NCI-H1694 treated with DMSO at 0.1 percent for 48 hours (cell line): Measurements from ENCODE around the gene TSPAN1.

Experiments
- DNase-seq: peaks from one replicate; lab custom pipeline; 2025; lab: John Stamatoyannopoulos, UW

Gene TSPAN1

DNA sequence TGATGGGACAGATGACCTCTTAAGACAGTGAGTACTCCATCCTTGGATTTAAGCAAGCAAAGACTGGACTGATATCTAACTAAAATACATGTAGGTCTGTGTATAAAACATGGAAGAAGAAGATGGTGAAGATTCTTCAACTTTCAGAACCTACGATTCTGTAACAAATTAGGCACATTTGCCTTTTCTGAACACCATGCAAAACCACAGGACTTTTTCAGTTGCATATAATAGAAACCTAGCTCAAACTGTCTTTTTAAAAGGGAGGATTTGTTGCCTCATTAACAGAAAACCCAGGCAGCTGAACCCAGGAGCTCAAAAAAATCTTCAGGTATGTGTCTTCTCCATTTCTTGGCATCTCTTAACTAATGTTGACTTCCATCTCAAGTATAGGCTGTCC is 14.7 kb upstream of the TSPAN1 start:
- no peak for DNase-seq

DNA sequence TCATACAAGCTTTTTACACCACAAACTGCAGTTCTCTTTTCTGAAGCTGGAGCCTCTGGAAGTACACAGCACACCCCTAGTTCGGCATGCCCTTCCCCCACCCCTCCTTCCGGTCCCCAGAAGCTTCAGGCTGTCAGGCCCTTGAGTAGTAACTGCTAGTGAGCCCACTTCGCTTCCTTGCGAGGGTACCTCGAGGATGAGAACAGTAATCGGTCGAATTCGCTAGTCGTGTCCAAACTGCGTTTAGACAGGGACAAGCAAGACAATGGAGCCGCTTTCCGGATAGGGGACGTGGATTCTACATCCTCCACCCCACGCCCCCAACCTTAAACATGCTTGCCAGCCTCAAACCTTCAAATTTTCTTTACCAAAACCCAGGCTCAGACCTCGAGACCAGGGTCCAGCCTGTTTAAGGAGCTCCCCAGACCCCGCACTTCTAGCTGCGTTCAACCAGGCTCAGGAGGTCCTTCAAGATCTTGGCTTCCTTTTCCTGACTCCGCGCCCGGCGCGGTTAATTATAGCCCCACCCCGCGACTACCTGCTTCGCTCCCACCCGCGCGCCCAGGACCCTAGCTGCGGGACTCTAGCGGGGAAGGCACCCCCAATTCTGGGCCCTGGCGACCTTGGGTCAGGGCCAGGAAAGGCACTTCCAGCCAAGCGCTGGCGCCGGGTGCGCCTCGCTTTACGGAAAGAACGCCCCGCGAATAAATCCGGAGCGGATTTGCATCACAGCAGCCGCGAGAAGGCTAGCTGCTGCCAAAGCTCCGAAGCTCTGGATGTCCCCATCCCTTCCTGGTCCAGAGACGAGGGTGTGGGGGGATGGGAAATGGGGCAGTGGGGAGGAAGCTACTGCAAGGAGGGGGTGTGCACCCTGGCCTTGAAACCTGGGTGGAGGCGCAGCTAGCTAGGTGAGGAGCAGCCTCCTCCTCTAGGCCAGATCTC is 8.1 kb upstream of the TSPAN1 start:
- no peak for DNase-seq

DNA sequence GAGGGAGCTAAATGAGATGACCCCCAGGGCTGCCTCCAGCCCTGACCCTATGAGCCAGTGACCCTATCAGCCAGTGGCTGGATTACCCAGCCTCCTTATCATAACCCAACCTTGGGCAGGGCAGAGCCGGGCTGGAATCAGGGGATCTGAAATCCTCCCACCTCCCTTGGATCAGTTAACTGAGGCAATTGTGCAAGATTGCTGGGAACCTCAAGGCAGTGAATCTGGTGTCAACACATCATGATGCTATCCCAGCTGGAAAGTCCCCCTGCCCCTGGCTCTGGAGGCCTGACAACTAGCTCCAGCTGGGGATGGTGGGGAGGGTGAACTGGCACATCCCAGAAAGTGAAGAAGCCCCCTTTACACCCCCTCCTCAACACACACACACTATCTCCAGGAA is 6.4 kb upstream of the TSPAN1 start:
- DNase-seq: no peak

GRCh38 chr1:46169811-46170454 is 5.0 kb upstream of the TSPAN1 start:
- no peak for DNase-seq

DNA sequence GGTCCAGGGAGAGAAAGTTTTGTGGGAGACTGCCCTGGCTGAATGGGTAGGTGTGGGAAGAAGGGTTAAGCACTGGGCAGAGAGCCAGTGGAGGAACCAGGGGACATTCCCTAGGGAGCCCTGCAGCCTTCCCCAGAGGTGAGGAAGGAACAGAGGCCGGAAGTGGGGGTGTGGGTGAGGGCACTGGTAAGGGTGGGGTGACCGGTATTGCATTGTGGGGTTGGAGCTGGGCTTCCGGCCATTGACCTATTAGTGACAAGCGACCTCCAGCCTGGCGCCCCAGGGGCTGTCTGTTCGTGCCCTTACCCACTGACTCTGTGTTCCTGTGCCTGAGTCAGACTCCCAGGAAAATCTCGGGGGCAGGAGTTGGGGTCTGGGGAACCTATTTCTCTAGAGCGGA is 3.5 kb upstream of the TSPAN1 start:
- DNase-seq: no peak

DNA sequence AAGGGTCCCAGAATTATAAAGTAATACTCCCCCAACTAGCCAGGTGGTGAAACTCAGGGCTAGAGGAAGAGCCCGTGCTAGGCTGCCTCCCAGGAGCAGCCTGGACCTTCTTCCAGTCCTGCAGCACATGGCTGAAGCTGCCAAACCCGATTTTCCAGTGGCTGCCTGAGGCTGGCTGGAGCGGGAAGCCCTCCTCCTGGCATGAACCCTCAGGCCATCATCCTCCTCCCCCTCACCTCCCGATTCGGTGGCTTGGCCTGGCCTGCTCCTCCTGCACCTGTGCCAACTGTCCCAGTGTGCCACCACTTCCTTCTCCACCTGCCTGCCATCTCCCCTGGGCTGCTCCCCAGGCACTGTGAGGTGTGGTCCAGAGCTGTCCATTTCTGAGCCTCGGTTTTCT is 3.0 kb upstream of the TSPAN1 start:
- DNase-seq: no peak

DNA sequence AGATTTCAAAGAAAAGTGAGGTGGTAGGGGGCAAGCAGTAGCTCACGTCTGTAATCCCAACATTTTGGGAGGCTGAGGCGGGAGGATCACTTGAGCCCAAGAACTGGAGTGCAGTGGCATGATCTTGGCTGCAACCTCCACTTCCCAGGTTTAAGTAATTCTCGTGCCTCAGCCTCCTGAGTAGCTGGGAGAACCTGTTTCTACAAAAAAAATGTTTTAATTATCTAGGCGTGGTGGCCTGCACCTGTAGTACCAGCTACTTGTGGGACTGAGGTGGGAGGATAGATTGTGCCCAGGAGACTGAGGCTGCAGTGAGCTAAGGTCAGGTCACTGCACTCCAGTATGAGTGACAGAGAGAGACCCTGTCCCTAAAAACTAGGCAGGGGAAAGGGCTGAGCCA is 2.6 kb upstream of the TSPAN1 start:
- DNase-seq: no peak

- peak; percentile 54 for DNase-seq
These were observed 1.5 kb upstream of the TSPAN1 start for GRCh38 chr1:46173361-46173856.

DNA sequence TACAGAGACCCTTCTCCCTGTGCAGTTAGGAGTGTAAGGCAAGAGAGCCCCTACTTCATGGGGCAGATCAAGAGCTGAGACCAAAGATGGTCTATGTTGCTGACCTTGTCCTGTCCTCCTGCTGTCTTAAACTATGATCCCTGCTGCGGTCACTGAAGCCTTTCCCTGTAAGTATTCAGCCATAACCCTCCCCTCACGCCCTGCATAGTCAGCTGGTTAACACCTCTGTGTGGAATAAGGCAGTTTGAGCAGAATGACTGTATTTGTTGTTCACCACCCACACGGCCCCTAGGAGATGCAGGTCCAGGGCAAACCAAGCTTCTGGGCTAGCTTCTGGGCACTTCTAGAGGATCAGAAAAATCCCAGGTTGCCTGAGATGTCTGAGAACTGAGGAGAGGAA is 356 bp downstream of the TSPAN1 start:
- no peak for DNase-seq

DNA sequence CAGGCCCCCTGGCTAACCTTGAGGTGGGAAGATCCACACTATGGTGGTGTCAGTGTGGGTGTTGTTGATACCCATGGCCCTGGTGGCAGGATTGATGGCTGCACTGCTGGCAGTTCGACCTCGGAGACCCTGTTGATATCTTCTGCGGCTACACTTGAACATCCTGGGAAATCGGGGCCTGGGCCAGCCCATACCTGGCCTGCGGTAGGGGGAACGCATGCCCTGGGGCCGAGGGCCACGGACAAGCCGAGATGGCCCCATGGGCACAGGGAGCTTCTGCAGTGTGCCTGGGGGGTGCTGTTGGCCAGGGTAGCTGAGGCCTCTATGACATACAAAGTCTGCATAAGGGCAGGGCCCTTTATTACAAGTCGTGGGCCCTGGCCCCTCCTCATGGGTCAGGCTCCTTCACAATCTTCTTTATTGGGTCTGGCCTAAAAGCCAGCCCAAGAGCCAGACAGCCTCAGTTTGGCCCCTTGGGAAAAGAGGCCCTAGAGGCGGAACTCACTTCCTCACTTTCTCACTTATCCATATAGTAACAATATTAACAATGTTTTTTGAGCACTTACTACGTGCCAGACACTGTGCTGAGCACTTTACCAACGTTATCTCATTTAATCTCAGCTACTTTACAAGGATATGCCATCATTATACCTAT is 1.5 kb downstream of the TSPAN1 start, which contains the start of gene P3R3URF:
Gene P3R3URF, minus strand, starts transcription at position 278 of the 655 bp plus-strand sequence. Its CDS starts 17 bp downstream, at position 261.
- DNase-seq: no peak

GRCh38 chr1:46179138-46180081 is 4.5 kb downstream of the TSPAN1 start:
- DNase-seq: peak; percentile 93

GRCh38 chr1:46180082-46180616 is 5.3 kb downstream of the TSPAN1 start:
- DNase-seq: peak; percentile 78

GRCh38 chr1:46181343-46182260 is 6.7 kb downstream of the TSPAN1 start:
- peak; percentile 21 for DNase-seq

- no peak for DNase-seq
These were observed 8.4 kb downstream of the TSPAN1 start for GRCh38 chr1:46183079-46183847.

DNA sequence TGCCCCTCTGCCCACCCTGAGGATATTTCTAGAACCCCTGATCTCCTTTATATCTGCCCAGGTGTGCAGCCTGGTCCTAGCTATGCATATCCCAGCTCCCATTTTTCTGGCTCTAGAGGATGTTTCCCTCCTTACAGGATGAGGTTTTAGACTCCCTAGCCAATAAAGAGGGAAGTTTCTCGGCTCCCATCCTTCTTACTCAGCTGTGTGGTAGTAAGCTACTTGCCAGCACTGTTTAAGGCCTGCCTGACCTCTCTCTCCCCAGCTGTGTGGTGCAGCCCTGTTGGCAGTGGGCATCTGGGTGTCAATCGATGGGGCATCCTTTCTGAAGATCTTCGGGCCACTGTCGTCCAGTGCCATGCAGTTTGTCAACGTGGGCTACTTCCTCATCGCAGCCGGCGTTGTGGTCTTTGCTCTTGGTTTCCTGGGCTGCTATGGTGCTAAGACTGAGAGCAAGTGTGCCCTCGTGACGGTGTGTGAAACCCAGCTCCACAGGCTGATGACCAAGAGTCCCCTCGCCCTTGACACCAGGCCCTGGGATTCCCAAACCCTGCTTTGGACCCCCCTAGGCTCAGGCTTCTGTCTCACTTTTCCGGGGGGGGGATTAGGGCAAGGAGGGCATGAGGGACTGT is 9.2 kb downstream of the TSPAN1 start:
- no peak for DNase-seq

GRCh38 chr1:46184920-46185658 is 10.2 kb downstream of the TSPAN1 start:
- DNase-seq: no peak

DNA sequence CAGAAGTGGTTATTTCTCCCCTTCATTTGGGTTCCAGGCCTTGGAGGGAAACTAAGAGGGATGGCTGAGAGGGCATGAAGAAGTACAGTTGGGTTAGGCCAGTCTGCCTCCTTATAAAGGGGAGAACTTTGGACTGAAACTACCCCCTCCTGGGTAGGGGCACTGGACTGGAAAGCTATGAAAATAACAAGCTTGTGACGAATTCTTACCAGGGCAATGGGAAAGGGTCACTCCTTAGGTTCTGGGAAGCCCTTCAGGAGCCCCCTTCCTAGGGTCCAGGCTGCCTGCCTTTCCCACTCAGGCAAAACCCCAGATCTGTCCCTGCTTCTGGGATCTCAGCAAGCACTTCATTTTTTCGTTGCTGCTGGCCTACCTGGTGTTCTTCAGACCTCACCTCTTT is 11.2 kb downstream of the TSPAN1 start:
- DNase-seq: no peak
